Stimulated activated CD4-positive, alpha-beta T cell treated with anti-CD3 and anti-CD28 coated beads, TNF-alpha, amount 100 ng/mL, for 1 hour (primary cell): ENCODE data around the gene DLGAP1.

Experiments used
- DNase-seq, 3 donors: peaks; one replicate each; pipeline ENCODE4 v3.0.0-alpha.2; 2020; ENCODE audit warnings: low read depth in 3 of 3, low spot score in 1 of 3

DLGAP1 gene

DNA sequence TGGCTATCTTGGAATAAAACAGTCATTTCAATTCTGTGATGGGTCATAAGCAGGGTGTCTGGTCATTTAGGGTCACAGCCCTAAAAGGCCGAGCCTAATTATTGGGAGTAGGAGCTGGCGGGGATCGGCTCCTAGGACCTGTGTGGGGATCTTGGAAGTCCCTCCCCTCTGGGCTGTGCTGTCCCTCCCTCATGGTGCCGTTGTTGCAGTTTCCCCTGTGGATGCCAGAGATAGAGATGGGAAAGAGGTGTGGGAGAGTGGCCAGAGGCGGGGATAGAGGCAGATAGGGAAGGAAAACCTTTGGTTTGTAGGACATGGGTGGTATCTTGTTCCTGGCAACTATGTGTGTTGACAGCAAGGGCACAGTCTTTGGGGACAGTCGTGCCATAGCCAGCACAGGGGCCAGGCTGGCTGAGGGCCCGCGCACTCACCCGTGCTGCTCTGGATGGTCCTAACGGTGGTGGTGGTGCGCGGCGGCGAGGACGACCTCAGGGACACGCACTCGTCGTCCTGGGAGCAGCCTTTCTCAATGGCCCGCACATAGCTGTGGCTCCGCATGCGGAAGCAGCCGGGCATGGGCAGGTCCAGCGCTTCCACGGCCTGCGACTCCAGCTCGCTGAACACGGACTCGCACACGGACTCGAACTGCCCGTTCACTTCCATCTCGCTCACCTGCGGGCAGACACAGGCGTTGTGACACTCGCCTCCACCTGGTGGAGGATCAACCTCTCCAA, 726.2 kb downstream of the DLGAP1 start:
- DNase-seq = no peak

DNA sequence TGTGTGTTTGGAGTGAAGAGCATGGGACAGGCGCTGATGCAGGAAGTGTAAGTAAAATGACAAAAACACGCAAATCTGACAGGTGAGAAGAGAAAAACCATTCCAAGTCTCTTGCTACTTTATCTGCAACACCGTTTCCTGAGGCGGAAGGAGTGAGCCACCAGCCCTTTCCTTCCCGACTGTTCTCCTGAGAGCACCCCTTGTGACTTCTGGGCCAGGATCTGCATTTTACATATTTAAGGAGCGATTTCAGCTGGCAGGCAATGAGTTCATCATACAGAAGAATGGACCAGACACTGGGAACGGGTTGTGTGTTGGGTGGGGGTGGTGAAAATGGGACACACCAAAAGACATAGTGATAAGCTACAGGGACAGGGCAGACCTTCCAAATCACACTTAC, 727.8 kb downstream of the DLGAP1 start:
- no peak for DNase-seq

DNA sequence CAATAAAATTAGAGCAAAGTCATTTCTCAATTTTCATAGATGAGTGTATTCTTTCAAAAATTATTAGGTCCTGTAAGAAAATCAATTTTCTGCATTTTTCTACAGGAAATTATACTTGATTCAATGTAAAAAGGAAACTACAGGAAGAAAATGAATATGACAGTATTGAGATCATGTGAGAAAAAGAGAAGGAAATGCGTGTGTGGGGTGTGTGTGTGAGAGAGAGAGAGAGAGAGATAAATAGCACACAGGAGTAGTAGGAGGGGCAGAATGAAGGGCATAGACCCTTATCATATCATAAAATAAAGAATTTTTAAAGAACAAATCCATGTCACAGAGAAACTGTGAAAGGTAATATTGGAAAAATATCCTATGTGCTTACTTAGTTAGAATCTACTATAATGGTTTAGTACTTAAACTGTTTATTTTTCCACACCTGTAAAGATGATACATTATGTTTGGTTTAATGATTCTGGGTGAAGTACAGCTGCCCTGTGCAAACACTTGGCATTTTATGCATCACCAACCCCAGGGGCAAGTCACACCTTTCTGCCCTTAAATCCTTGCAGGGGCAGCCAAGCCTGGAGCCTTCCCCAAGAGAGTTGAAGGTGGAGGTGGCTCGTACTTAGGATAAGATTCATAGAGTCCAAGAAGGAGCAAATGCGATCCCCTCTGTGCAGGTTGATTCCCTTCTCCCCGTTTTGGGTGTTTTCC, 728.7 kb downstream of the DLGAP1 start:
- no peak for DNase-seq

DNA sequence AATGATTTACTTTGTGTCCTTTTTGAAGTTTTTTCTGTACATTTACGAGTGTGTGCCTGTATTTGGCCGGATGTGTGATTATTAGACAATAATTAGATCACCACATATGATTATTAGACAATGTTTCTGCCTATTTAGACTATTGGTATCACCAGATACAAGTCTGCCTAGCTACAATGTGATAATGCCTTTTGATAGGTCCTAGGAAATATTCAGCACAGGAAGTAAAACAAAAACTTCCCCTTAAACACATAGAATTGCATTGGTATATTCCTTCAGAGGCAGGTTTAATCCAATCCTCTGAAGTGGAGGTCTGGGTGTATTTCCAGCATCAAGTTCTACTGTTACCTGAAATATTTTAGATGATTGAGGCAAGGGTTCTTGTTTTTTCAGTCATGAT, 730.0 kb downstream of the DLGAP1 start:
- DNase-seq = no peak

DNA sequence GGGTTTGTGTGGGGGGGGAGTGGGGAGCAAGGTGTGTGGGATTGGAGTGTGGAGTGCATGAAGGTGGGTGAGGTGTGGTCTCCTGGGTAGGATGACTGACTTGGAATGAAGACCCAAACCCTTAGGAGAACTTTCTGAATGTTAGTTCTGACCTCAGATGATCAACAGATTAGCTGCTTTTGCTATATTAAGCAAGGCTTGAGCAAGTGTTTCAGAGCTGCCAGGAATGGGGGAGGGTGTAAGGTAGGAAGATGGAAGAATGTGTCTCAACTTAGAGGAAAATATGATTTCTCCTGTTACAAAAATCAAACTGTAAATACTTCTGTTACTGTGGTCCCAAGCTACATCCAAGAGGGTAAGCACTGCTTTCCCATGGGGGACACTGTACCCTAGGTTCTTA, 731.6 kb downstream of the DLGAP1 start:
- no peak for DNase-seq

DNA sequence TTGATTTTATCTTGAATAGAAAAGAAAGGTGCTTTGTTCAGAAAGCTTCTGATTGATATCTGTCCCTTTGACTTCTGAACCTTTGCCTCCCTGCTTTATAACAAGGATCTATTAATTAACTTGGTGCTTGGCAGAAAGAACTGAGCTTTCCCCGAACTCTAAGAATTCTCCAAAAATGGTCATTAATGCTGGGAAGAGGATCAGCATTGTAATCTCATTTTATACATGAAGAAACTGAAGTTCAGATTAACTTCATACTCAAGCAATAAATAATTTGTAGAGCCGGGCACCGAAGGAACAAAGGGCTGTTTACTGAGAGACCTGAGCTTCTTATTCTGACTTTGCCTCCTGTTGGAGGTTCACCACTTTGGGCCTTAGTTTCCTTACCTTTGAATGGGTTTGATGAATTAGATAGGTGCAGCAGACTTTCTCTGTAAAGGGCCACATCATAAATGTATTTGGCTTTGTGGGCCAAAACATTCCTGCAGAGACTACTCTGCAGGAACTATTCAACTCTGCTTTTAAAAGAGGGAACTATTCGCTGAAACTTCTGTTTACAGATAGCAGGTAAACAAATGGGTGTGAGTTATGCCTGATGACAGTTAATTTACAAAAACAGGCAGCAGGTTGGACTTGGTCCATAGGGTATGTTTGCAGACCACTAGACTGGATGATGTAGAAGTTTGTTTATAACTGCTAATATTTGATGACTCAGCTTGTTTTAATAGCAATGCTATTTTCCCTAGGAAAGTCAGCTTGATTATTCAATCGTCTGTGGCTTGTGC, 732.3 kb downstream of the DLGAP1 start:
- no peak for DNase-seq

DNA sequence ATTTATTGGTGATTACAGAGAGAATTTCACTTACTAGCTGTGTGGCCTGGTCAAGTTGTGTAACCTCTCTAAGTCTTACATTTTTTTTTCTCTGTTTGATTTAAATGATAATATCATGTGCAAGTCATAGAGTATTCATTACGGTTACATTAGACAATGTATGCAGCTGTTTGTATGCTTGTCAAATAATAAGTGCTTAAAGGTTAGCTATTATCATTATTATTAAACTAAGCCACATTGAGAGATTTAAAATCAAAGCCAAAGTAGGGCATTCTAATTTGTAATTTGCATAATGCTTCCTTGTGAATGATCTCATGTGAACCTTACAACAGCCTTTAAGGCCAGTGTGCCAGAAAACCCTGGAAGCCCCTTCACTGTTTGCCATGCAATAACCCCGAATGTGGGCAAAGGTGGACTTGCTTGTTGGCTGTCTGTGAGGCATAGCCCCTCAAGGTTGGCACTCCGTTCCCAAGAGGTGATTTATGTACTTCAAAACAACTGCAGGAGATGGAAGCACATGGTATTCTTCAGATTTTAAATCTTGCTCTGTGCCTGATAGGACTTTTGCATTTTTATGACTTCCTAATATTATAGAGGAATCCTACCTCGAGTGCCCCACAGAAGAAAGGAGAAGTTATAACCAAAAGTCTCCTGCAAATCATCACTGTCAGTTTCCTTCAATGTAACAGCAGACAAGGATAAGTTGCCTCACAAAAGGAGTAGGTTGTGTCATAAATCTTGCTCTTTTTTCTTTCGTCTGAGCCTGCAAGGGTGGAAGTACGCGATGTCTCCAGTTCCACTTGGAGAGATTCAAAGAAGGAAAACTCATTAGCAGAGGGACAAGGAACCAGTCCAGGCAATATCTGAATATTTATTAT, 733.1 kb downstream of the DLGAP1 start:
- no peak for DNase-seq

DNA sequence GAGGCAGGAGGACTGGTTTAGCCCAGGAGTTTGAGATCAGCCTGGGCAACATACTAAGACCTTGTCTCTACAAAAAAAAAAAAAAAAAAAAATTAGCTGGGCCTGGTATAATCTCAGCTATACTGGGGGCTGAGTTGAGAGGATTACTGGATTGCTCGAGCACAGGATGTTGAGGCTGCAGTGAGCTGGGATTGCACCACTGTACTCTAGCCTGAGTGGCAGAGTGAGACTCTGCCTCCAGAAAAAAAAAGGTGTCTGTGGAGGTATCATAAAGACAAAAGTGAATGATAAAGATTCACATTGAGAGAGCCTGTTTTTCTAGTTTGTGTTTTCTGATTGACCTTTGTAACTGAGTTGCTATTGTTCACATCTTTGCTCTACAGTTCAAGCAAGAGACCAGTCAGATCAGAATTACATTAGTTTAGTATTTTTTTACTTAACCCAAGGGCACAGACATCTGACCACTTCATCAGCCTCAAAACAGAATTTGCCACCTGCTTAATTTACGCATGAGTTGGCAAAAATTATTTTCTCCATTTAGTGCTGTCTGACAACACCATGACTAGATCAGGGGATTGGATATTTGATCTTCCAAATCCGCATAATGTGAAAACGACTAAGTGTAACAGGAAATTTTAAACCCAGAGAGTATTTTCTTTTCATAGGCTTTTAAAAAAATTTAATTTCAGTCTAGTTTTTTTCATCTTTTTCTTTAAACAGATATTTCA, 734.1 kb downstream of the DLGAP1 start:
- DNase-seq = no peak

DNA sequence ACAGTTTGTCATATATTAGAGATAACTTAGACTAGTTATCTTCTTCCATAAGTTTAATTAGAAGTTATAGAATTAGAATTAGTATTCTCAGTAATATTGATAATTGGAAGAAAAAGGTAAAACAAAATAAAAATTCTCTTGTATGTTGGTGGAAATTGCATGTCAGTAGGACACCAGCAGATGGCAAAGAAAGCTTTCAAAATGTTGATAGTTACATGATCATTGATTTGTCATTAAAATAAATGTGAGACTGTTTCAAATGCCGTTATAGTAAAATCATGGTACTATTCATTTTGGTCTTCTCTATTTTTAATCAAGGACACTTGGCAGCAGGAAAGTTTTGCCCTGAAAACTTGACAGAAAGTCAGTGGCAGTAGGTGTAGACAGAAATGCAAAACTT, 734.9 kb downstream of the DLGAP1 start:
- DNase-seq = no peak

DNA sequence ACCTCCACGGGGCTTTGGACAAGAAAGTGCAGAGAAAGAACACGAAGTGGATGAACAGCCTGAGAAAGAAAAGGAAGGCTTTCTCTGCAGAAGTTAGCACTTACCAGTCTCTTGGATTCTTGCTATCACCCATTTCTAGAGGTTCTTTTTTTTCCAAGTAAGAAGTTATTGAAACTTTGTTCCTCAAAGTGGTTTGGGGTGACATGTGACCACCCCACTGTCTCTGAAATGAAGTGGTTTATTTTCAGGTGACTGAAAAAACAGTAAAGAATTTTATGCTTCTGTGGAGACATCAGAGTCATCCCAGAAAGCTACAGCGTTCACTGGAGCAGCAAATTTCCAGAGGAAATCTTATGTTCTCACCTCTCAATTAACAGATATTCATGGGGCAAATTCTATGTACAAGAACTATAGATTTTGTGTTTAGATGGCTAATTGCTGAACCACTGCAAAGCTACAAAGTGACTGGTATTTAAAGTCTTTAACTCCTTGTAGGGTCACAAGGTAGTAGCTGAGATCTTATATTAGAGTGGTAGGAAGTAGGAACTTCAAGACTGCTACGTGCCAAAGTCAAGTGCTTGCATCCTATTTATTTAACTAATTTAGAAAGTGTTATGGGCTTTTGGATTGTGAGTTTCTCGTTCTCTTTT, 737.6 kb downstream of the DLGAP1 start:
- DNase-seq = no peak

DNA sequence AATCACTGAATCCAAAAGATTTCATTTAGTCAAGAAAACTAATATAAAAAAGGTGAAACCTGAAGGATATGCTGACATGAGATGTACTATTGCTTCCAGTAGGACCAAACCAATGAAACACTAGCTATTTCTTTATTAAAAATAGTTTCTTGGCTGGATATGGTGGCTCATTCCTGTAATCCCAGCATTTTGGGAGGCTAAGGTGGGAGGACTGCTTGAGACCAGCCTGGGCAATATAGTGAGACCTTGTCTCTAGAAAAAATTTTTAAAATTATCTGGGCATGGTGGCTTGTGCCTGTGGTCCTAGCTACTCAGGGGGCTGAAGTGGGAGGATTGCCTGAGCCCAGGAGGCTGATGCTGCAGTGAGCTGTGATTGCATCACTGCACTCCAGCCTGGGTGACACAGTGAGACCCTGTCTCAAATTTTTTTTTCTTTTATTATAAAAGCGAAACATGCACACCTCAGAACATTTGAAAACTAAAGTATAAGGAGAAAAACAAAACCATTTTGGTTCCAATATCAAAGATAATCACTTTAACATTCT, 738.9 kb downstream of the DLGAP1 start:
- no peak for DNase-seq

DNA sequence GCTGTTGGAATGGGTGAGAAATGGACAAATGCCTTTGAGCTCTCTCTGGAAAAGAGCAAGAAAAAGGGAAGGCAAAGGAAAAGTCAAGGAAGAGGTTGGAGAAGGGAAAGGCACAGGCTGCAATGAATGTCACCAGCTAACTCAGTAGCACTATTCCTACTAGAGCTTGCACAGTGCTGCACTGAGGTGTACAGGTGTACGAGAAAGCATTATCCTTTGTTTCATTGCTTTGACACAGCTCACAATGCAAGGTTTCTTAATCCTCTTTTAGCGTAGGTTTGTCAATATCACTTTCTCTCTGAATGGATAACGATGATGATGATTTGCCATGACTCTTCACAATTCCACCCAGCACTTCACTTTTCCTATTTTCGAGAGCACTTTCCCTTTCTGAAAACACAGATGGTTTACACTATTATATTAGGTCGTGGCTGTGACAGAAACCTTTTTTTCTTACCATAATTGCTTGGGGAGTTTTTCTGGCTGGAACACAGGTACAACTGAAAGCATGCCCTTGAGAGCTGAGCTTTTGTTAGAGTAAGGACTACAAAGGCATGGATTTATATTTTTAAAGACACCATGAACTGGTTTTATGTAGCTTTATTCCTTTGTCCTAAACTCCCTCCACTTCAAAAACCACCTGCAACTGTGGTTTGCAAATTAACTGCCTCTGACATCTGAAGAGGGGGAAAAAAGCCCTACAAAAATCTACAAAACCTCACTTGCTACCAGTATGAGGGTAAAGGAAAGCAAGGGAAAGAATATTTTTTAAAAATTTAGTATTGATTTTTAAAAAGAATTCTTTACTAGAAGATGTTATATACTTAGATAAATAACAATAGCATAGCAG, 739.7 kb downstream of the DLGAP1 start:
- no peak for DNase-seq

DNA sequence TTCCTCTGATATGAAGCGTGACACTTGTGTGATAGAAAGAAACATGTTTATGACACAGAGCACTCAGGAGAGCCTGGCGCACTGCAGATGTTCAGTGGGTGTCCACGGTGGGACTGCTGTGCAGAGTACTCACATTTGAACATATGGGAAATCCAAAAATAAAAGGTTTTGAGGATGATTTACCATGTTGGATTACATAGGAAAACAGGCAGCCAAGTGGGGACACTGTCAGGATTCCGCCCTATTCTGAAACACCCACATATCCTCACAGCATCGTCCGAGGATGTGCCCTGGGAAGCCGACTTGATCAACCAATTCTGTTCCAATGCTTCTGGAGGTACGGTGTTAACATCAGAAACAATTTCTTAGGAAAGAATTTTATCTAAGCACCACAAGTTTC, 741.4 kb downstream of the DLGAP1 start:
- DNase-seq = no peak

DNA sequence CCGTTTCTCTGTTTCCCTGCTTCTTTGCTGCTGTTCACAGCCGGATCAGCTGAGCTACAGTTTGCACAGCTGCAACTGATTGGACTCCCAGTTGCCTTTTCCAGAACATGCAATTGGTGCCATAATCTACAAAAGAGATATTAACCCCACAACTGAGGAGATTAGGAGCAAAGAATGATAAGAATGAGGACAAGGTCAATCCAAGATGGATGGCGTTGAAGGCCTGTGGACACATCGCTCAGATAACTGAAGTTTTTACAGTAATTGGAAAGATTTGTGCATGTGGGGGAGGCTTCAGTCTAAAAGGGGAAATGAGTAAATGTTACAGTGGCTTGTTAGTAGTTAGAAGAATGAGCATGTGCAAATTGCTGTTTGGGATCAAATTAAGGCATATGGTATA, 741.9 kb downstream of the DLGAP1 start:
- DNase-seq = no peak

DNA sequence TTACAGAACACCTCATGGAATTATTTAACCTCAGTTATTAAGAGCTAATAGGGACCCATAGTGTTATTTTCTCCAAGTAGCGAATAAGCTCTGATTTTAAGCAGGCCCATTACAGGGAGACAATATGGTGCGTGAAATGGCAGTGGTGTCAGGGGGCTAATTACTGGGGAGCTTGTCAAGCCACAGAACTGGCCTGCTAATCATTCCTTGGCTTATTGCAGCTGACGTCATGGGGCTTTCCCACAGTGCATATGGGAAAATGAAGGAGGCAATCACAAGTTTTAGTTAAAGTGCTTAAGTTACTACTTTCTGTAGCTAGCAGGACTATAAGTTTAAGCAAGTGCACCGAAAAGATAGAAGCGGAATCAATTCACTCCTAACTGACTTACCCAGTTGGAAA, 742.6 kb downstream of the DLGAP1 start:
- DNase-seq = no peak

DNA sequence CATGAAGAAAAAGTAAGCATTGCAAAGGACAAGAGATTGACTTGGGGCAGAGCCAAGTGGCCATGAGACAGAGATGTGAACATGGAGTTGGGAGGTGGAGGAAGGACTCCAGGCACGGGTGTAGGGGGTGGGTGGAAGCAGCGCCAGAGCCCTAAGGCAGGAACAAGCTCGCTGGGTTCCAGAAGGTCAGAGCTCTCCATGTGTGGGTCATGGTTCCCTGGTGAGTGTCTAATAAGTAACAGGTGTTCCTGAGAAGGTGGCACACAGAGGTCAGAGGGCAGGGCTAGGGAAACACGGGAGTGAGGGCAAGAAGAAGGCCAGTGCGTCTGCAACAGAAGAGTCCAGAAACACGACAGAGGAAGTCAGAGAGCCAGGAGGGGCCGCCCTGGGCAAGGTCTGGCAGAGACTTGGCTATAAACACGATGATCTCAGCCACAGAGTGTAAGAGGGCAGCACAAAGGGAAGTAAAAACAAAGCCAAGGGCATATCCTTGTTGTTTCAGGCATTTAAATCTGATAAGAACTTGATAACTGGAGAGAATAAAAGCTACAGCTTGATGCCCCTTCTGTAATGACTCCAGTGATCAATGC, 744.3 kb downstream of the DLGAP1 start:
- DNase-seq = no peak

DNA sequence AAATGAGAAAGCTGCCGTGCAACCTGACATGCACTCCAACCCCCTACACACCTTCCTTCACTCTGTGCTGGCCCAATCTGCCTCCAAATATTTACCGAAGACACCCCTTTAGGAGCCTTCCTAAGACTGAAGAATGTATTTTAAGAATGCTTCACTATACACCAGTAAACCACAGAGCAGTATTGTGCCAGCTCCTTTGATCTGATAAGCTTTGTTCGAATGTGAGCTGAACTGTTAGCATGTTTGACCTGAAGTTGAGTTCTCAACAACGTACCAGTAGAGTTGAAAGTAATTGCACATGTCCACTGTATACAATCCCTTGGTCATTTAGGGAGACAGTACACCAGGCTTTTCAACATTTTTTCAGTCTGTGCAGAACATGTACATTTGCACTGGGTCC, 745.9 kb downstream of the DLGAP1 start:
- no peak for DNase-seq
